ENCODE data around the gene MZT2B. TPM values are rescaled to one million over a fixed set of nuclear protein-coding genes. Genes with fewer than 3 reads are reported as not detected.
A peak's percentile ranks its signal among the peaks of the same experiment; 100 is the strongest.

Gene MZT2B
- total and polyA plus RNA-seq, 2 of the 13 experiments (the other 11 are each of a cell fraction or from before 2014, with no cell fraction given), result 253 to 410 TPM

GRCh38 chr2:130181880-130182682 lies at the start of gene MZT2B (continued):
- TF ChIP-seq POGK (CRISPR knock-in tag; conservative IDR thresholded peaks at IDR 0.05), result peak; percentile 81
- peak; percentile 48; the same call in 1 of the 2 replicates for TF ChIP-seq ZNF670 (CRISPR knock-in tag; IDR thresholded peaks at IDR 0.05; ENCODE audit: borderline replicate concordance)
- TF ChIP-seq ESRRA (CRISPR knock-in tag; IDR thresholded peaks at IDR 0.05; ENCODE audit: low read depth), result peak; percentile 30; the same call in 1 of the 2 replicates
- peak; percentile 58 for TF ChIP-seq TEAD3 (CRISPR knock-in tag; optimal IDR thresholded peaks at IDR 0.05; ENCODE audit: borderline replicate concordance)
- peak; percentile 48; the same call in 1 of the 2 replicates for TF ChIP-seq ZNF776 (CRISPR knock-in tag; IDR thresholded peaks at IDR 0.05)
- TF ChIP-seq PHF5A (CRISPR knock-in tag; IDR thresholded peaks at IDR 0.05; ENCODE audit: low read depth, unreplicated experiment), result peak; percentile 66
- peak; percentile 93 for TF ChIP-seq MAZ (IDR thresholded peaks at IDR 0.05; ENCODE audit: borderline replicate concordance, low read depth, low read length)
- TF ChIP-seq MAZ (CRISPR knock-in tag; IDR thresholded peaks at IDR 0.05; ENCODE audit: low read depth), result peak; percentile 86
- TF ChIP-seq RBM39 (IDR thresholded peaks at IDR 0.05; ENCODE audit: low read depth, low read length, poor library complexity, severe bottlenecking), result peak; percentile 66
- TF ChIP-seq PRMT3 (CRISPR knock-in tag; IDR thresholded peaks at IDR 0.05; ENCODE audit: borderline replicate concordance, low read depth), result peak; percentile 81; the same call in 1 of the 2 replicates

All from HepG2 (cell line).